ENCODE measurements around the gene PTPN18. TPM values are rescaled to one million over a fixed set of nuclear protein-coding genes. Genes with fewer than 3 reads are reported as not detected.

The PTPN18 gene
- polyA plus RNA-seq, 4 donors: 58.6 to 105 (median 66.5) TPM

DNA sequence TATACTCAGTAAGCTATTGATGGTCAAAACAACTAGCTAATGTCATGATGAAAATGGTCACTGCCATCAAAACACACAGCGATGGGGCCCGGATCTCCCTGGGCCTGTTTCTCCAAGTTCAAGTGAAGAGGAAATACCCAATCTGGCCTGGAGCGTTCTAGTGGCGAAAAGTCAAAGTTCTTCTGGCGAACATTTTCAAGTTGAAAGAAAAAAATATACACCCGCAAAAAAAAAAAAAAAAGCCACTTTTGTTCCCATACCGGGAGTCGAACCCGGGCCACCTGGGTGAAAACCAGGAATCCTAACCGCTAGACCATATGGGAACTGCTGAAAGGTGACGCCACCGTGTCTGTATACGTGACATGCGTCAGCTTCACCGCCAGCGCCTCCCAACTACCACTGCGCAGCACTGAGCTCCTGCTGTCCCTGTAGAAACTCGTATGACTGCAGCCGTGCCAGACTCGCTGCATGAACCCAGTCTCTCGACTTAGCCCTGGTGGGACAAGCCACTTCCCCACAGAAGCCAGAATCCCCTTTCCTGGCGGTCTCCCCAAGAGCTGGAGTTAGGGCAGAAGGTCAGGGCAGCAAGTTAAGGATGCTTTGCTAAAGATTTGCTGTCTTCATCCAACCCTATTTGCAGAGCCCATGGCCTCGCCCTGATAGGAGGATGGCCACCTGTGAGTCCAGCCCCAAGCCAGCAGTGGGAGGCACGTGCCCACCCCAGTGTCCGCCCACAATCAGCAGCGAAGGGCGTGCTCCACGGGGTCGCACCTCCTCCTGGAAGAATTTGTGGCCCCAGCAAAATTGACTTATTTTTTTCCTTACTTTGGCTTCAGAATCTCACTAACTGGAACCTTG lies 18.8 kb upstream of the PTPN18 start:
- H3K9me3 ChIP-seq (ENCODE audit: control insufficient read depth in 2 of 2, insufficient read depth in 1 of 2, low read depth in 1 of 2, low read length in 1 of 2): peaks cover 0 to 3% of the 10 kb centered on the region in 2 donors
- peak; percentile 84 to 95 for DNase-seq
- WGBS, 3 donors: 8 to 20% (median 19%) methylated on average over 29 of the region's 29 CpGs
- no peak for FAIRE-seq
- no peaks in the 10 kb centered on the region for H3K27me3 ChIP-seq (ENCODE audit: control insufficient read depth in 3 of 3, insufficient read depth in 3 of 3, low read length in 3 of 3)
- peak overlapping the region in 1 of 3 donors; percentile 48 for H3K4me3 ChIP-seq (ENCODE audit: low read depth in 1 of 3, low read length in 3 of 3)
- peak overlapping the region in 2 of 3 donors; percentile 22 to 73 for H3K27ac ChIP-seq (ENCODE audit: low read depth in 1 of 3, low read length in 2 of 3)
- peaks cover 0 to 12% (median 0%) of the 10 kb centered on the region in 3 donors for H3K4me1 ChIP-seq (ENCODE audit: control insufficient read depth in 3 of 3, insufficient read depth in 2 of 3, low read depth in 1 of 3, low read length in 2 of 3)
- H3K36me3 ChIP-seq (ENCODE audit: control insufficient read depth in 3 of 3, insufficient read depth in 2 of 3, low read depth in 1 of 3, low read length in 3 of 3): peaks cover 0 to 24% (median 5%) of the 10 kb centered on the region in 3 donors

DNA sequence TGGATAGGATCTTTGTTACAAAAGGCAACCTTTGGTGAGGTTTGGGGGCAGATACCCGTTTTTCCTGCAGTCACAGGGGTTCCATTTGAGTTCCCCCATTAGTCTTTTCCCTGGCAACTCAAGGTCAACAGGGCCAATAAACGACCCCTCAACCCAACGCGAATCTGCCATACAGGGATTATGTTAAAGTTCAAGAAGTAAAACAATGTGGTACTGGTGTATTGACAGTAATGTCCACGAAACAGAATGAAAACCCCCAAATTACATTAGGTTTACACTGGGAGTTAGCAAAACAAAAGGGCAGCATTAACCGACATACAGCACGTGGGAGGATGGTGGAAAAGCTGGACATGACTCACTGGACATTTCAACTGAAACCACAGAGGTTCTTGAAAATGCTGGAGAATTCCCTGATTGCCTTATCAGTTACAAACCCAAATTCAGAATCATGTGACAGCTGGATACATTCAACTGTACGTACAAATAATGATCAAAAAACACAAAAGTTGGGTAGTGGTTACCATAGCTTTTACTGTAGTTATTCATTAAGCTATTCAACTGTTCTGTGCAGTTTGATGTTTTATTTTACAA lies 18.0 kb upstream of the PTPN18 start:
- Histone ChIP-seq H3K4me3 (ENCODE audit: low read depth in 1 of 3, low read length in 3 of 3) (peak overlapping the region in 1 of 3 donors; percentile 48), H3K36me3 (ENCODE audit: control insufficient read depth in 3 of 3, insufficient read depth in 2 of 3, low read depth in 1 of 3, low read length in 3 of 3) (peaks cover 0 to 24% (median 5%) of the 10 kb centered on the region in 3 donors), H3K27me3 (ENCODE audit: control insufficient read depth in 3 of 3, insufficient read depth in 3 of 3, low read length in 3 of 3) (no peaks in the 10 kb centered on the region), H3K9me3 (ENCODE audit: control insufficient read depth in 2 of 2, insufficient read depth in 1 of 2, low read depth in 1 of 2, low read length in 1 of 2) (peaks cover 0 to 3% of the 10 kb centered on the region in 2 donors), H3K4me1 (ENCODE audit: control insufficient read depth in 3 of 3, insufficient read depth in 2 of 3, low read depth in 1 of 3, low read length in 2 of 3) (peaks cover 0 to 12% (median 0%) of the 10 kb centered on the region in 3 donors), H3K27ac (ENCODE audit: low read depth in 1 of 3, low read length in 2 of 3) (peak overlapping the region in 1 of 3 donors; percentile 73)
- DNase-seq: no peak
- WGBS, 3 donors: 62 to 70% (median 63%) methylated on average over 8 of the region's 8 CpGs
- FAIRE-seq: no peak

DNA sequence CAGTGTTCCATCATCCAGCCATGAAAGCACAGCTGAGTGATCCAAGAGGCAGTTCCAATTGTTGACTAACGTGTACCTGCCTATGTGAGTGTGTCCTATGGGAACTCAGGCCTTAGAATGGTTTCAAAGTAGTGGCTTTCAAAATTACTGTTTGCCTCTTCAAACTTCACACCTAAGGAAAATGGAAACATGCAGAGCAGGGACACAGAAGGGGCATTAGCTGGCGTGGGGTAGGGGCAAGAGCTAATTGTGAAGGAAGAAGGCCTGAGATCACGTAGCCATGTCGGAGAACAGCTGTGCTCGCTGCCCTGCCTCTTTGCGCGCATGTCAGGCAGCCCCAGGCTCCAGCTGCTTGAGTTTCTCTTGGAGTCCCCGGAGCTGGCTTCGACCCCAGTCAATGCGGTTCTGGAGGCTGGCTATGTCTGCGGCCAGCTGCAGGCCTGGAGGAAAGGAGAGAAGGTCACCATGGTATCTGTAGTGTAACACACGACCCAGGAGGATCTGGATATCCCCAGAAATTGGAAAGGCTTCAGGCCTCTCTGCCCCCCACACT lies 17.0 kb upstream of the PTPN18 start:
- 88 to 95% (median 90%) methylated on average over 12 of the region's 12 CpGs for WGBS, 3 donors
- no peak for DNase-seq

DNA sequence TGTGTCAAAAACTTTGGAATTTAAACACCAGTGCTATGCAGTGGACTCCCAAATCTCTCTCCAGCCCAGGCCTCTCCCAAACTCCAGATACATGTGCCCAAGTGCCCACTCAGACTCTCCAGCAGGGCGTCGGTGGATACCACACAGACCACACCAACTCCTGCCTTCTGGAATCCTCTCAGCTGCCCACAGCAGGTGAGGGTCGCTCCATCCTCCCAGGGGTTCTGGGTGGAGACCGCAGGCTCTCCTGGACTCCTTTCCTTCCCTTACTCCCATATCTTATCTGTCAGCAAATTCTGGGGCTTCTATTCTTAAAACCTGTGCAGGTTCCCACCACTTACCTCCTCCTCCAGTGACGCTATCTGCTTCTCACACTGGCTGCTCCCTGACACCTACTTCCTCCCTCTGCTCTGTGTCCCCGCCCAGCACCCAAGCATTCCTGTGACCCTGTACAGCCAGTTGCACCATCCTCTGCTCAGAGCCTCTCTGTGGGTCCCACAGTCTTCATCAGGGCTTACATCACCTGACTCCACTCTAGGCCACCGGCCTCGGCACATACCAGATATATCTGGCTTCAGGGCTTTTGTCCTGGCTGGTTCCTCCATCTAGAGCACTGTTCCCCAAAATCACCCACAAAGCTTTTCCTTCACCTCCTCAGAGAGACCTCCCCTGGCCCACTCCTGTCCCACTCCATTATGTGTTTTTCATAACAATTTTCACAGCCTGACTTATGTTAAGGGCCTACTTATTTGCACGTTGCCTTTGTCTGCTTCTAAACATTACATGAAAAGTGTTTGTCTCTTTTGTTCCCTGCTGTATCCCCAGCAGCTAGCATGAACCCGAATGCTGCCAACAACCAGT lies 15.7 kb upstream of the PTPN18 start:
- Histone ChIP-seq H3K27me3 (ENCODE audit: control insufficient read depth in 3 of 3, insufficient read depth in 3 of 3, low read length in 3 of 3) (no peaks in the 10 kb centered on the region), H3K36me3 (ENCODE audit: control insufficient read depth in 3 of 3, insufficient read depth in 2 of 3, low read depth in 1 of 3, low read length in 3 of 3) (peaks cover 0 to 32% (median 9%) of the 10 kb centered on the region in 3 donors), H3K9me3 (ENCODE audit: control insufficient read depth in 2 of 2, insufficient read depth in 1 of 2, low read depth in 1 of 2, low read length in 1 of 2) (peaks cover 0 to 3% of the 10 kb centered on the region in 2 donors), H3K4me1 (ENCODE audit: control insufficient read depth in 3 of 3, insufficient read depth in 2 of 3, low read depth in 1 of 3, low read length in 2 of 3) (peaks cover 0 to 15% (median 0%) of the 10 kb centered on the region in 3 donors), H3K27ac (ENCODE audit: low read depth in 1 of 3, low read length in 2 of 3) (no peak overlapping the region), H3K4me3 (ENCODE audit: low read depth in 1 of 3, low read length in 3 of 3) (no peak overlapping the region)
- FAIRE-seq: no peak
- 95 to 96% (median 95%) methylated on average over 10 of the region's 10 CpGs for WGBS, 3 donors
- no peak for DNase-seq

More for the DNA sequence above, 17.0 kb upstream of the PTPN18 start:
- FAIRE-seq: no peak
- peaks cover 0 to 15% (median 0%) of the 10 kb centered on the region in 3 donors for H3K4me1 ChIP-seq (ENCODE audit: control insufficient read depth in 3 of 3, insufficient read depth in 2 of 3, low read depth in 1 of 3, low read length in 2 of 3)
- peaks cover 0 to 3% of the 10 kb centered on the region in 2 donors for H3K9me3 ChIP-seq (ENCODE audit: control insufficient read depth in 2 of 2, insufficient read depth in 1 of 2, low read depth in 1 of 2, low read length in 1 of 2)
- peaks cover 0 to 24% (median 5%) of the 10 kb centered on the region in 3 donors for H3K36me3 ChIP-seq (ENCODE audit: control insufficient read depth in 3 of 3, insufficient read depth in 2 of 3, low read depth in 1 of 3, low read length in 3 of 3)
- H3K4me3 ChIP-seq (ENCODE audit: low read depth in 1 of 3, low read length in 3 of 3): no peak overlapping the region
- no peaks in the 10 kb centered on the region for H3K27me3 ChIP-seq (ENCODE audit: control insufficient read depth in 3 of 3, insufficient read depth in 3 of 3, low read length in 3 of 3)
- no peak overlapping the region for H3K27ac ChIP-seq (ENCODE audit: low read depth in 1 of 3, low read length in 2 of 3)

DNA sequence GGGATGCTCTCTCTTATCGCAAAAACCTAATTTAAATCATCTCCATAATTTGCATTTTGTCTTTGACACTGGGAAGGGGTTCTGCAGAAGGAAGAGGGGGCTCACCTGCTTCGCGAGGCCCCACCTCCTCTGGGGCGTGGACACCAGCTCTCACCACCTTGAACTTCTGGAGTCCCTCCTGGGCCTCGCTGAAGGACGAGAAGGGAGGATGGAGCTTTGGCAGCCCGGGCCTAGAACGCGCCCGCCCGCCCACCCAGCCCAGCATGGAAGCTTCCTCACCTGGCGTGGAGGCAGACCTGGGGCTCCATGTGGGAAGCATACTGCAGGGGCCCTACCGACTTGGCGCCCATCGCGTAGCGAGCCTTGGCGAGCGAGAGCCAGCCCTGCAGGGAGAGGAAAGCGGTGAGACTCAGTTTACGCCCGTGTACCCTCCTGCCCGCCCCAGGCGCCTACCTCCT lies 14.3 kb upstream of the PTPN18 start:
- Histone ChIP-seq H3K27ac (ENCODE audit: low read depth in 1 of 3, low read length in 2 of 3) (peak overlapping the region; percentile 85 to 98 (median 95)), H3K4me3 (ENCODE audit: low read depth in 1 of 3, low read length in 3 of 3) (peak overlapping the region; percentile 34 to 94 (median 79)), H3K4me1 (ENCODE audit: control insufficient read depth in 3 of 3, insufficient read depth in 2 of 3, low read depth in 1 of 3, low read length in 2 of 3) (peaks cover 0 to 15% (median 0%) of the 10 kb centered on the region in 3 donors), H3K36me3 (ENCODE audit: control insufficient read depth in 3 of 3, insufficient read depth in 2 of 3, low read depth in 1 of 3, low read length in 3 of 3) (peaks cover 4 to 47% (median 12%) of the 10 kb centered on the region in 3 donors), H3K9me3 (ENCODE audit: control insufficient read depth in 2 of 2, insufficient read depth in 1 of 2, low read depth in 1 of 2, low read length in 1 of 2) (no peaks in the 10 kb centered on the region), H3K27me3 (ENCODE audit: control insufficient read depth in 3 of 3, insufficient read depth in 3 of 3, low read length in 3 of 3) (no peaks in the 10 kb centered on the region)
- WGBS, 3 donors: 1 to 2% (median 1%) methylated on average over 17 to 24 of the region's 24 CpGs
- peak in 1 of 2 donors; percentile 58 for DNase-seq
- FAIRE-seq: no peak

DNA sequence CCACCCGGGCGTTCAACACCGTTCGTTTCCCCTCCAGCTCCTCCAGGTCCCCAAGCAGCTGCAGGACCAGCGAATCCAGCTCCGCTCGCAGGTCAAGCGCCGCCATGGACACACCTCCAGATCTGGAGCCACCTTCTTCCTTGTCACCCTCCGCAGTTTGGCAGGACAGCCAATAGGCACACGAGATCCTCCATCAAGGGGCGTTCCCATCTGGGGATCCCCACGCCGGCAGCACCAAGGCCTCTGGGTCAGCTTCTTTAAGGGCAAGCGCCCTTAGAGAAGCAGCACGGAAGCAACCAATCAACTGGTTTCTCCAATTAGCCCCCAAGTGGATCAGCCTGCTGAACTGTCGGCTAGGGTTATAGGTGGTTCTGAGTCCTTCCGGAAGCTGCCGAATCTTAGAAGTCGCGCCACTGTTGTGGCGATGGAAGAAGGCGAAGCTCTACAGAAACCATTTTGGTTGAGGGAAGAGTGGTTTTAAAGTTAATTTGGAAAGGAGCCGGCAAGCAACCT lies 13.8 kb upstream of the PTPN18 start:
- DNase-seq (peak; percentile 97 to 98), FAIRE-seq (no peak)
- peaks cover 0 to 15% (median 0%) of the 10 kb centered on the region in 3 donors for H3K4me1 ChIP-seq (ENCODE audit: control insufficient read depth in 3 of 3, insufficient read depth in 2 of 3, low read depth in 1 of 3, low read length in 2 of 3)
- peaks cover 4 to 49% (median 12%) of the 10 kb centered on the region in 3 donors for H3K36me3 ChIP-seq (ENCODE audit: control insufficient read depth in 3 of 3, insufficient read depth in 2 of 3, low read depth in 1 of 3, low read length in 3 of 3)
- H3K27ac ChIP-seq (ENCODE audit: low read depth in 1 of 3, low read length in 2 of 3): peak overlapping the region; percentile 85 to 98 (median 95)
- H3K4me3 ChIP-seq (ENCODE audit: low read depth in 1 of 3, low read length in 3 of 3): peak overlapping the region; percentile 34 to 94 (median 79)
- no peaks in the 10 kb centered on the region for H3K27me3 ChIP-seq (ENCODE audit: control insufficient read depth in 3 of 3, insufficient read depth in 3 of 3, low read length in 3 of 3)
- no peaks in the 10 kb centered on the region for H3K9me3 ChIP-seq (ENCODE audit: control insufficient read depth in 2 of 2, insufficient read depth in 1 of 2, low read depth in 1 of 2, low read length in 1 of 2)
- WGBS, 3 donors: 0% methylated on average over 21 to 24 of the region's 24 CpGs

DNA sequence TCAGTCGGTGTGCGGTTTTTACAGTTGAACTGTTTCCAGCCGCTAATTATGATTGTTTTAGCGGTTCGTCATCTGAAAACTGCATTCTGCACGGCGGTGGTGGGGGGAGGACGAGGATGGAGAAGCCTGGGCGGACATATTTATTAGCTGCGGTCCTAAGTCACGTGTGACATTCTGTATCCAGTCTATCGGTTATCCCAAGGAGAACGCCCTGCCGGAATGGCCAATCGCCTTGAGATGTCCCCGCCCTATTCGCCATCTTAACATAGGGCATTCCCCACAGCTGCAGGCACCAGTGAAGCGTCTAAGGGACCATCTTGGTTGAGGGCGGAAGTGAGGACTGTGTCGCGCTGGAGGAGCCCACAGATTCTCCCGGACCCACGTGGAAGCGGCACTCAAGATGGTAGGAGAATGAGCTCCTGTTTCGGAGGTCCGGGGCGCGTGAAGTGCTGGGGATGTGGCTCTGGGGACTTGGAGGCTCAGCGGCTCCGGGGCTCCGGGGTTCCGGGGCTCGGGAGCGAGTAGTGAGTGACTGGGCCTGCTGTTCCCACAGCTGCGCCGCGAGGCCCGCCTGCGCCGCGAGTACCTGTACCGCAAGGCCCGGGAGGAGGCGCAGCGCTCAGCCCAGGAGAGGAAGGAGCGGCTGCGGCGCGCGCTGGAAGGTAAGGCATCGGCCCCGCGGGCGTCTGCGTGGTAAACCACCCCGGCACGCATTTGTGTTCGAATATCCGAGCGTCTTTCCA lies 13.2 kb upstream of the PTPN18 start, which contains the start of gene IMP4:
Gene IMP4 (plus strand): TSS at position 365 of the 743 bp plus-strand sequence. CDS start 36 bp downstream, at position 401.
- Histone ChIP-seq H3K4me3 (ENCODE audit: low read depth in 1 of 3, low read length in 3 of 3) (peak within 1 kb of the TSS; percentile 37 to 94 (median 79)), H3K27me3 (ENCODE audit: control insufficient read depth in 3 of 3, insufficient read depth in 3 of 3, low read length in 3 of 3) (no peaks in the 10 kb centered on the region), H3K9me3 (ENCODE audit: control insufficient read depth in 2 of 2, insufficient read depth in 1 of 2, low read depth in 1 of 2, low read length in 1 of 2) (no peaks in the 10 kb centered on the region), H3K4me1 (ENCODE audit: control insufficient read depth in 3 of 3, insufficient read depth in 2 of 3, low read depth in 1 of 3, low read length in 2 of 3) (peaks cover 0 to 11% (median 0%) of the 10 kb centered on the region in 3 donors), H3K27ac (ENCODE audit: low read depth in 1 of 3, low read length in 2 of 3) (peak within 1 kb of the TSS; percentile 85 to 98 (median 95)), H3K36me3 (ENCODE audit: control insufficient read depth in 3 of 3, insufficient read depth in 2 of 3, low read depth in 1 of 3, low read length in 3 of 3) (peaks cover 6 to 53% (median 16%) of the 10 kb centered on the region in 3 donors)
- FAIRE-seq: no peak
- DNase-seq: peak; percentile 99 to 100
- WGBS, 3 donors: 0 to 1% (median 1%) methylated on average over 49 to 60 of the region's 60 CpGs
